H1 (cell line): ENCODE data around the gene ITPR3.

Experiments used
- CTCF ChIP-seq, 3 experiments: IDR thresholded peaks; 1 replicate in 2 of 3; 2 replicates in 1 of 3; pipeline versions ENCODE4 v1.5.1 to v1.6.1; 2011; ENCODE audit warnings: low read length in 3 of 3, mild to moderate bottlenecking in 3 of 3, inconsistent platforms in 2 of 3, low read depth in 1 of 3, moderate library complexity in 1 of 3; ENCODE audit not compliant: insufficient read depth in 1 of 3; ENCODE audit errors: control extremely low read depth in 1 of 3
- KDM4A ChIP-seq: IDR thresholded peaks from one replicate; pipeline ENCODE4 v1.7.1; 2012; ENCODE audit warnings: low read depth, mild to moderate bottlenecking, moderate library complexity, low read length, inconsistent platforms; ENCODE audit not compliant: severe bottlenecking
- POLR2A ChIP-seq, 2 experiments: IDR thresholded peaks; 1 replicate in 1 of 2; 2 replicates in 1 of 2; pipeline ENCODE4 v1.6.1; 2011; ENCODE audit warnings: low read depth in 2 of 2, low read length in 2 of 2, mild to moderate bottlenecking in 2 of 2; ENCODE audit errors: control extremely low read depth in 1 of 2
- RBBP5 ChIP-seq: IDR thresholded peaks from 2 replicates; pipeline ENCODE4 v1.7.1; 2012; ENCODE audit warnings: low read depth, mild to moderate bottlenecking, inconsistent platforms, low read length, moderate library complexity, borderline replicate concordance
- RNF2 ChIP-seq: fragments of 200-900, 300-1000 bp; sonication (generic); IDR thresholded peaks from 2 replicates; pipeline ENCODE4 v1.7.1; 2016; ENCODE audit warnings: borderline replicate concordance, low read depth, mild to moderate bottlenecking, antibody characterized with exemption, low read length; ENCODE audit not compliant: poor library complexity, severe bottlenecking; ENCODE audit errors: missing control alignments
- TF ChIP-seq, protein P1 (sequence below): IDR thresholded peaks from 2 replicates; pipeline ENCODE4 v1.6.1; 2011; ENCODE audit warnings: low read length, improper control_type of control experiment

DNA sequence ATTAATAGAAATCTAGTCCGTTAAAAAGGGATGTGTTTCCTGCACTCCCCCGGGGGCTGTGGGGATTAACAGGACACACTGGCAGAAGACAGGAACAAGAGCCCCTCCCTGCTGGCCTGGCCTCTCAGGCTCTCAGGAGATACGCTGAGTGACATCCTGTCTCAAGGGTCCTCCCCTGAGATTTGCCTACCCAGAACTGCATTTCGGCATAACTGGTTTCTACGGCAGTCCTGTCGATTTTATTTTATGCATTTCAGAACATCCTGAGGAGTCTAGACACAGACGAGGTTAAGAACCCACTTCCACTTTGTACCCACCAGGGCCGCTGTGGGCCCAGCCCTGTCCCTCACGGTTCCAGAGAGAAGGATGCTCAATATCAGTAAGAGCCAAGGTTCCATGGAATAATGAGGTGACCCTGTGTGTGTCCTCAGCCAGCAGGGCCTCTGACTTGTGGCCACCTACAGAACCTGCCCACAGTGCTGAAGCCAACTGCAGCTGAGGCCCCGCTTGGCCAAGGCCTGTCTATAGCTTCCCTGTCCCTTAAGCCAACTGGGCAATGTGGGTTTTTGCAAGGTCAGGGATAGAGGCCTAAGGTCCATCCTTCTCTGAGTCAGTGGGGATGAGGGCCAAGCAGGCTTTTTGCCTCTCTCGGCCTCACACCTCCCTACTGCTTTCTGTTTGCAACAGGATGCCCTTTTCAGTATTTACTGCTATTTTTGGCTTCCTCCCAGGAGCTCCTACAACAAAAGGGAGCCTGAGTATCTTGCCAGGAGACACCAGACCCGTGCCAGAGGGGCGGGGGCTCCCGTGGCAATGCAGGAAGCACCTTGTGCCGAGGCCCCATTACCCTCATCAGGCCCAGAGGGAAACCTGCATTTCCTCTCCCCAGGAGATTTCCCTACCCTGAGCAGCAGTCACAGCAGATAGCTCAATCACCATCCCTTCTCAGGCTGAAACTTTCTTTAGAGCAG is 75.7 kb downstream of the ITPR3 start:
- no peak for TF ChIP-seq RNF2
- no peak for TF ChIP-seq CTCF (IDR thresholded peaks at IDR 0.05; ENCODE audit: control extremely low read depth in 1 of 3, insufficient read depth in 1 of 3, low read depth in 1 of 3, low read length in 3 of 3)
- TF ChIP-seq, protein P1, sequence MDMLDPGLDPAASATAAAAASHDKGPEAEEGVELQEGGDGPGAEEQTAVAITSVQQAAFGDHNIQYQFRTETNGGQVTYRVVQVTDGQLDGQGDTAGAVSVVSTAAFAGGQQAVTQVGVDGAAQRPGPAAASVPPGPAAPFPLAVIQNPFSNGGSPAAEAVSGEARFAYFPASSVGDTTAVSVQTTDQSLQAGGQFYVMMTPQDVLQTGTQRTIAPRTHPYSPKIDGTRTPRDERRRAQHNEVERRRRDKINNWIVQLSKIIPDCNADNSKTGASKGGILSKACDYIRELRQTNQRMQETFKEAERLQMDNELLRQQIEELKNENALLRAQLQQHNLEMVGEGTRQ: no peak
- no peak for TF ChIP-seq KDM4A
- no peak for TF ChIP-seq POLR2A (IDR thresholded peaks at IDR 0.05; ENCODE audit: control extremely low read depth in 1 of 2, low read depth in 2 of 2, low read length in 2 of 2)
- no peak for TF ChIP-seq RBBP5
